GM19372 (cell line): ENCODE results near the gene VMP1.
"Not testable (repeated sequence)": the region's sequence is repeated elsewhere in the genome, so short reads cannot be mapped to it uniquely, and the experiment has no call there.

ENCODE experiments used
- ATAC-seq: cut with Tn5 transposase; IDR thresholded peaks from one replicate; pipeline ENCODE4 v1.9.1; 2021; ENCODE audit warnings: mild to moderate bottlenecking, low read depth, moderate library complexity; ENCODE audit not compliant: unreplicated experiment

VMP1 gene

DNA sequence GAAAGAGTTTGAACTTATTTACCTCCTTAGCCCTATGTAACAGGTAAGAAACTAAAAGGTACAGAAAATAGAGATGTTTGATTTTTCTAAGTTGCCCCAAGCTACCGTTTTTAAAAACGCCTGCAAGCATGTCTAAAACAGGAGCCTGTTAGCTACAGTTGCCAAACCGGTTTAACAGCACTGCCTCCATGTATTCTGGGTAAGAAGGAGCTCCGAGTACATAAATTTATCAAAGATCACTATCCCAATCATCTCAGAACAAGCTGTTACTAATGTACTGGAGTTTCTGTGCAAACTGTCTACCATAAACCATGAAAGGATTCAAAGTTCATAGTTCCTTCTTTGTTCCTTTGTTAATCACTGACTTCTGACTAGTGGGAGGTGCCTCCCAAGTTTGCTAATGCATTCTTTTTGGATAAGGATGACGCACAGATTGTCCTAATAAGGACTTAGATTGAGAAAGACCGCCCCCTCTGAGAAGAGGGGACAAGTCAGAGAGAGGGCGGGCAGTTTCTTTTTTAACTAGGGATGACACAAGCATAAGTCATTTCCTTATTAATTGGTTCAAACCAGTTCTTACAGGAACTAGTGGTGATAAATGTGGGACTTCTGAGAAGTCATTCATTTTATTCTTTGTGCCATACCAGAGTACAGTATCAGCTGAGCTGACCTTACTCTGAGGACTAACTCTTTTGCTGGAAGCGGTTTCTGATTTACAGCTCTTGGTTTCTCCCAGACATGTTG is 130.0 kb downstream of the VMP1 start:
- peak; percentile 76 for ATAC-seq

DNA sequence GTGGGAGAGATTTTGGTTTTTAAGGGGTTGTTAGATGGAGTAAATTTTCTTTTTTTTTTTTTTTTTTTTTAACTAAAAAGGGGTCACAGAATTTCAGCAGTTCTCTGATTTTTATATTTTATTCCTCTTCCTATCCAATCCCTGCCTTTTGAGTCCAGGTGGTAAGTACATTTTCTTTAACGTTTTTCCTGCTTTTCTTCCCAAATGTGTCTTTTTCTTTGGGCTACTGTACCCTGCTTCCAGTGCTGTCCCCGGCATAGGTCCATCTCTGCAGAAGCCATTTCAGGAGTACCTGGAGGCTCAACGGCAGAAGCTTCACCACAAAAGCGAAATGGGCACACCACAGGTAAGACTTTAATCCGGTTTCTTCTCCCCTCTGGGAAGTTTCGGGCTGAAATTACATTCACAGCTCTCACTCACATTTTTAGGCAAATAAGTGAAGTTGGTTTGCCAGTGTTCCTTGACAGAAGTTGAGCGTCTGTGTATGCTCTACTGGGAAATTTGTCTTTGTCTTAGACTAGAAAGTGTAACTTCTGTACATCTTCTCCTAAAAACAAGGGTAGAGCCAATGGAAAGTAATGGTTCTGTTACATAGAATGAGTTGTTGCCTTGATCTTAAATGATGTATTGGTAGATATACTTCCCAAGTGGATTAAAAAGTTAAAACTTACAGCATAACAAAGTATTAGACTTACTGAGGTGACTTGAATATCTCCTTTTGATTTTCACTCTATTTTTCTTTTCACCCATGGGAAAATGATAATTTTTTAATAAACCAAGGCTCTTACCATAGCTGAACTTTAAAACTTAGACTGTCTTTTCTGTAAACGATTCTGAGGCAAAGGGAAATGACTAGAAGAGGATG is 130.8 kb downstream of the VMP1 start:
- ATAC-seq: no peak

DNA sequence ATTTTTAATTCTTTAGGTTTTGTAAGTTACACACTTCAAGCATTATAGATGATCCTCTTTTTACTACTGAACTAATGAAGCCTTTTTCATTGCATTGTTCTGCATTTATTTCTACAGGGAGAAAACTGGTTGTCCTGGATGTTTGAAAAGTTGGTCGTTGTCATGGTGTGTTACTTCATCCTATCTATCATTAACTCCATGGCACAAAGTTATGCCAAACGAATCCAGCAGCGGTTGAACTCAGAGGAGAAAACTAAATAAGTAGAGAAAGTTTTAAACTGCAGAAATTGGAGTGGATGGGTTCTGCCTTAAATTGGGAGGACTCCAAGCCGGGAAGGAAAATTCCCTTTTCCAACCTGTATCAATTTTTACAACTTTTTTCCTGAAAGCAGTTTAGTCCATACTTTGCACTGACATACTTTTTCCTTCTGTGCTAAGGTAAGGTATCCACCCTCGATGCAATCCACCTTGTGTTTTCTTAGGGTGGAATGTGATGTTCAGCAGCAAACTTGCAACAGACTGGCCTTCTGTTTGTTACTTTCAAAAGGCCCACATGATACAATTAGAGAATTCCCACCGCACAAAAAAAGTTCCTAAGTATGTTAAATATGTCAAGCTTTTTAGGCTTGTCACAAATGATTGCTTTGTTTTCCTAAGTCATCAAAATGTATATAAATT is 132.3 kb downstream of the VMP1 start:
- ATAC-seq: no peak

DNA sequence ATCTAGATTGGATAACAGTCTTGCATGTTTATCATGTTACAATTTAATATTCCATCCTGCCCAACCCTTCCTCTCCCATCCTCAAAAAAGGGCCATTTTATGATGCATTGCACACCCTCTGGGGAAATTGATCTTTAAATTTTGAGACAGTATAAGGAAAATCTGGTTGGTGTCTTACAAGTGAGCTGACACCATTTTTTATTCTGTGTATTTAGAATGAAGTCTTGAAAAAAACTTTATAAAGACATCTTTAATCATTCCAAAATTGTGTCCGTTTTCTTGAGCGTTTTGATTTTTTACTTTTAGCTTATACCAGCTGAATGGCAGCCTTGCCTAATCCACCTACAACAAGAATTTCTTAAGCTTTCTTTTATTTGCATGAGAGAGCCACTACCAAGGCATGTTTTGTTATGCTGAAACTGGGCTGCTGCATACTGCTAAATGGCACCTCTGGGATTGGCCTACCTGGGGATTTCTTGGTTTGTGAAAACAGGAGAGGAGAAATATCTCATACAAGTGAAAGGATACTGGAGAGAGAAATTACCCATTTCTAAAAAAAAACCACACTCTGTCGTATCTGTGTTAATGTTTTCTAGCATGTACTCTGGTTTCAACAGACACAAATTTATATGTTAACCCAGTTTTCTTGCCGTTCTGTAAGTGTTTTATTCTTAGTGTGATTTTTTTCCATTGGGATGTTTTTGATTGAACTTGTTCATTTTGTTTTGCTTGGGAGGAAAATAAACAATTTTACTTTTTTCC is 133.1 kb downstream of the VMP1 start:
- ATAC-seq: no peak

DNA sequence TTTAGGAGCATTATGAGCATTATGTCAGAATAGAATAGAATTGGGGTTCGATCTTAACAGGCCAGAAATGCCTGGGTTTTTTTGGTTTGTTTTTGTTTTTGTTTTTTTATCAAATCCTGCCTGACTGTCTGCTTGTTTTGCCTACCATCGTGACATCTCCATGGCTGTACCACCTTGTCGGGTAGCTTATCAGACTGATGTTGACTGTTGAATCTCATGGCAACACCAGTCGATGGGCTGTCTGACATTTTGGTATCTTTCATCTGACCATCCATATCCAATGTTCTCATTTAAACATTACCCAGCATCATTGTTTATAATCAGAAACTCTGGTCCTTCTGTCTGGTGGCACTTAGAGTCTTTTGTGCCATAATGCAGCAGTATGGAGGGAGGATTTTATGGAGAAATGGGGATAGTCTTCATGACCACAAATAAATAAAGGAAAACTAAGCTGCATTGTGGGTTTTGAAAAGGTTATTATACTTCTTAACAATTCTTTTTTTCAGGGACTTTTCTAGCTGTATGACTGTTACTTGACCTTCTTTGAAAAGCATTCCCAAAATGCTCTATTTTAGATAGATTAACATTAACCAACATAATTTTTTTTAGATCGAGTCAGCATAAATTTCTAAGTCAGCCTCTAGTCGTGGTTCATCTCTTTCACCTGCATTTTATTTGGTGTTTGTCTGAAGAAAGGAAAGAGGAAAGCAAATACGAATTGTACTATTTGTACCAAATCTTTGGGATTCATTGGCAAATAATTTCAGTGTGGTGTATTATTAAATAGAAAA is 133.8 kb downstream of the VMP1 start:
- not testable (repeated sequence) for ATAC-seq

DNA sequence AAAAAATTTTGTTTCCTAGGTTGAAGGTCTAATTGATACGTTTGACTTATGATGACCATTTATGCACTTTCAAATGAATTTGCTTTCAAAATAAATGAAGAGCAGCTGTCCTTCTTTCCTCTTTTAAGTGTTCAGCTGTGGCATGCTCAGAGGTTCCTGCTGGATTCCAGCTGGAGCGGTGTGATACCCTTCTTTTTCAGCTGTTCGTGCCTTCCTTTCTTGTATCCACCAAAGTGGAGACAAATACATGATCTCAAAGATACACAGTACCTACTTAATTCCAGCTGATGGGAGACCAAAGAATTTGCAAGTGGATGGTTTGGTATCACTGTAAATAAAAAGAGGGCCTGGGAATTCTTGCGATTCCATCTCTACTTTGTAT is 134.4 kb downstream of the VMP1 start:
- not testable (repeated sequence) for ATAC-seq

DNA sequence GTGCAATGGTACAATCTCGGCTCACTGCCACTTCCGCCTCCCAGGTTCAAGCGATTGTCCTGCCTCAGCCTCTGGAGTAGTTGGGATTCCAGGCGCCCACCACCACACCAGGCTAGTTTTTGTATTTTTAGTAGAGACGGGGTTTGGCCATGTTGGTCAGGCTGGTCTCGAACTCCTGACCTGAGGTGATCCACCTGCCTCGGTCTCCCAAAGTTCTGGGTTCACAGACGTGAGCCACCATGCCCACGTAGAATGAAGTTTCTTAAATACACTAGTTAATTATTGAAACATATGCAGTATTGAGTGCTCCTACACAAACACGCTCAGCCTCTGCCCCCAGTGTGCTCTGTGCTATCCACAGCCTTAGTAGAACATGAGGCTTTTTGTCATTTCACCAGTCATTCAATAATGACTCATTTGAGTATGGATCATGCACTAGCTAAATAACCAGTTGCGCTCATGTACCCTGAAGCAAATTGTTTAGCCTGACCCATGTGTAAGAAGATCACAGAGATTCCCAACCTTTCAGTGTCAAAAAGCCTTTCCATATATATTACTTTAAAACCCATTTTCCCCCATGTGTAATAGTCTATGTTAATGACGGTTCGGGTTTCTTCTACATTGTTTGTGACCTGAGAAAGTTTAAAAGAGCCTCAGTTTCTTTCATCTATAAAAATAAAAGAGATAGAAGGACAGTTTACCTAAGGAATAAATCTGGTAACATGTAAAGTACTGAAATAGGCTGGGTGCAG is 135.6 kb downstream of the VMP1 start:
- no peak for ATAC-seq

DNA sequence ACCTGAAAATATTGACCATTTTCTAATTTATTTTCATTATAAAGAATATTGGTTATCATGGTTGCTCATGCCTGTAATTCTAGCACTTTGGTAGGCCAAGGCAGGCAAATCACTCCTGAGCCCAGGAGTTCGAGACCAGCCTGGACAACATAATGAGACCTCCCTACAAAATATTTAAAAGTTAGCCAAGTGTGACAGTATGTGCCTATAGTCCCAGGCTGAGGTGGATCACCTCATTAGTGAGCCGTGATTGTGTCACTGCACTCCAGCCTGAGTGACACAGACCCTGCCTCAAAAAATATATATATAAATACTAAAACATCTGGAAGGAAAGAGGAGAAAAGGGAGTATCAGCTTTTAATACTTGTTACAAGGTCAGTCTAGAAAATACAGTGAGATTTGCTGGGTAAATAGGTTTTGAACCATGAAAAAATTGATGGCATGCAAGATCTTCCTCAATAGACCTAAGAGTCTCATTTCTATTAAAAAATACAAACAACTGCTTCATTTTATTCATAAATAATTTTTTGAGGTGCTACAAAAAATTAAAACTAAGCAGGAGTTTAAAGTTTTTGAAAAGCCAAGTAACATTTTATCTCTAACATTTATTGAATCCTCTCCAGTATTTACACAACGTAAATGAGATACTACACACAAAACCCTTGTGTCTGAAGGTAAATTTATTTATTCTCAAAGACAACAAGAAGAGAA is 137.6 kb downstream of the VMP1 start:
- ATAC-seq: no peak

DNA sequence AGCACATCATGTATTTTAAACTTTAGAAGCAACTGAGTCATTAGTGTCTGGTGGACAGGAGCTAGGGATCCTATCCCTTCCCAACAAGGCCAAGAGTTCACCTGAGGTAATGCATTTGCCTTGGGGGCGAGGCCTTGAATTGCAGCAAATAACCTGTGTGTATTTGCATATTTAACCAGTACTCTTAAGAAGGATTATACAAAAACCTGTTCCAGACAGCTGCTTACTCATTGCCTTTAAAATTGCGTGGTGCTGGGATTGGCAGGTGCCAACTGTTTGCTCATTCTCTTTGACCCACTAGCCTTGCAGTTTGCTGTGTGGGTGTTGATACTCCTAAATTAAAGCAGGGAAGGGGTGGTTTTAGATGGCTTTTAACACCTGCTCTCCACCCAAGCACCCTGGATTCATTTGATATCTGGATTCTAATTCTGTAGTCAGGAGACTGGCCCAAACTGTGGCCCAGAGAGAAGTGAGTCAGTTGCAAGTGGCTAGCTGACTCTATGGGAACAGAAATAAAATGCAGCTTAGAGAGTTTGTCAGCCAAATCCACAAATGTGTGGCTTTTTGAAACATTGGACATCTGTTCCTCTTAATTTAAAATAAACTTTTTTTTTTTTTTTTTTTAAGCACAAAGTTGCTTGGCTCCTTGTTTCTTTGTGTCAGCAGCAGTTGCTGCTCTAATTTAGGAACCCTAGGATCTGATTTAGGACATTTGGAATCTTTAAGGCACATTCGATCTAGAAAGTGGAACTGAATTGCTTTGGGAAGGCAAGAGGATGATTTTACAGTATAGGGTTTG is 138.3 kb downstream of the VMP1 start:
- no peak for ATAC-seq

DNA sequence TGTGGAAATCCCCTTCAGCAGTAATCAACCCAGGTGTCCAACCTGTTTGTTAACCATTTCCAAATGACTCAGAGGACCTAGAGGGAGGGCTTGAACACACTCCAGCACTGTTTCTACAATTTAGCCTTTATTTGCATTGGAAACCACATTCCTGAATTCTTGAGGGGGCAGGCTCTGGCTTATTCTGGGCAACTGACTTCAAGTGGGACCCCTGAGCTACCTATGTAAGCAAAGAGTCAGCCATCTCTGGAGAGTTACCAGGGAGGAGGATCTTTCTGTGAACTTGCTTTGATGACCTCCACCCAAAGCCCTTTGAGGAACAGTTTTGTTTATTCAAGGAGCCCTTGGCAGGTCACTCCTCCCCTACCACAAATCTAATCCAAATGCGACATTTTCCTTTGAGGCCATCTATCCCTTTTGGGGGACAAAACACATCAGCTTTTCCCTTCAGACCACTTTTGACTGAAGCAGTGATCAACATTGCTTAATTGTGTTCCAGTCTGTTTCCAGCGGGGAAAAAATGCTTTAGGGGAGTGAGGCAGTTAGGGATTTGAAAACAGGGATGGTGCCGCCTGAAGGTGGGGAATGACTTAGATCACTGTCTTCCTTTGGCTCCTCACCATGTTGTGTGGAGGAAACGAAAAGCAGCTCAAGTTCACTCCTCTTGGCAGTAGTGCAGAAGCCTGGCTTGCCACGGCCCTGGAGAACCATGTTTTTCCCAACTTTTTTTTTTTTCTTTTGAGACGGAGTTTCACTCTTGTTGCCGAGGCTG is 139.1 kb downstream of the VMP1 start:
- ATAC-seq: no peak

DNA sequence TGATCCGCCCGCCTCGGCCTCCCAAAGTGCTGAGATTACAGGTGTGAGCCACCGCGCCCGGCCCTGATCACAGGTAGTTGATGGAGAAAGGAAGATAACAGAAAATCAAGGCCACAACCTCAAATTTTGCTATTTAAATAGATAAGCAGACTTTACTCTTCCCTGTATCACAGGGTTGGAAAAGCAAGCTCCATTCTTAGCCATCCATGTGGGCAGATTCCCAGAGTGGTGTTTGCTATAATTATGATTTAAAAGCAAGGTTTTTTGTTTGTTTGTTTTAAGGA is 140.9 kb downstream of the VMP1 start:
- ATAC-seq: no peak

DNA sequence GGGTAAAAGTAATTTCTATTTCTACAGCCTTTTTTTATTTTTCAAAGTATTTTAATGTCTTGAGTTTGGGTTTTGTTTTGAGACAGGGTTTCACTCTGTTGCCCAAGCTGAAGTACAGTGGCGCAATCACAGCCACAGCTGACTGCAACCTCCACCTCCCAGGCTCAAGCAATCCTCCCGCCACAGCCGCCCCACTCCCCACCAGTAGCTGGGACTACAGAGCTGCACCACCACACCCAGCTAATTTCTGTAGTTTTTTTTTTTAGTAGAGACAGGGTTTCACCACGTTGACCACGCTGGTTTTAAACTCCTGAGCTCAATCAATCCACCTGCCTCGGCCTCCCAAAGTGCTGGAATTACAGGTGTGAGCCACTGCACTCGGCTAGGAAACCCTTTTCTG is 141.3 kb downstream of the VMP1 start:
- no peak for ATAC-seq

DNA sequence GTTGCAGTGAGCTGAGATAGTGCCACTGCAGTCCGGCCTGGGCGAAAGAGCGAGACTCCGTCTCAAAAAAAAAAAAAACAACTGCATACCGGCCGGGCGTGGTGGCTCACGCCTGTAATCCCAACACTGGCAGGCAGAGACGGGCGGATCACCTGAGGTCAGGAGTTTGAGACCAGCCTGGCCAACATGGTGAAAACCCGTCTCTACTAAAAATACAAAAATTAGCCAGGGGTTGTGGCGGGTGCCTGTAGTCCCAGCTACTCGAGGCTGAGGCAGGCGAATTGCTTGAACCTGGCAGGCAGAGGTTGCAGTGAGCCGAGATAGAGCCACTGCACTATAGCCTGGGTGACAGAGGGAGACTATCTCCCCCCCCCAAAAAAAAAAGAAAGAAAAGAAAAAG is 142.9 kb downstream of the VMP1 start:
- ATAC-seq: not testable (repeated sequence)

DNA sequence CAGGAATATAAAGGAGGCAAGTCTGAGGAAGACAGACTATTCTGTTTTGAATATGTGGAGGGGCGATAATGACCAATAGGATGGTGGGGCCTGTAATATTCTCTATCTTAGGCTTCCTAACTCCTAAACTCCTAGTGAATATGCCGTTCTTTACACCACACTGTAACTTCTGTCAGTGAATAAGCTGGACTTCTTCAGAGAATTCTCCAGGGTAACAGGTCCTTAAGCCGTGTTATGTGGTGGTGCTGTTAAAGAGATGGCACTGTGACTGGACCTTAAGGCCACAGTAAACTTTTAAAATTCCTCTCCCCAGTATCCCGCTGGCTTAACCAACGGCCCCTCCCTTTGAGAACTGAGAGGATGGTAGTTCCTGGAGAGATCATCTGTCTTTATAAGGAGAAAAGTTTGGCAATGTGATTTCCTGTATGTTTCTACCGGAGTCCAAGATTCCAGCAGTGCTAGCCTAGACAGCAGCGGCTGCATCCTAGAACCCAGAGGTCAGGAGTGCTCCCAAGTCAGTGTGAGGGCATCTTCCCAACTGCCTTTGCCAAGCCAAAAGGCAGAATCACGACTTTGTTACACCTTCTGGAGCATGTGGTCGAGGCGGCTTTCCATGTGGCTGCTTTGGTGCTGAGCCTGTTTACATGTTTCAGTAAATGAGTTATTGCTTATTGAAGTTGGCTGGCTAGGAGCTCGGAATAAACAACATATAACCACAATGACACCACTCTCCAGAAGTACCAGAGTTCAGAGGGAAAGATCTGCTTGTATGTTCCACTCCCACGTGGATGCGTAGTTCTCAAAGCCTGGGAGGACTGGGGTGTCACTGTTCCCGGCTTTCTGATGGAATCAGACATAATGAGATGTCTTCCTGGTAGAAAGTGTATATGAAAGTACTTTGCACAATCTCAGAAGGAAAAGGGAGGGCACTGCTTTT is 144.3 kb downstream of the VMP1 start:
- no peak for ATAC-seq

DNA sequence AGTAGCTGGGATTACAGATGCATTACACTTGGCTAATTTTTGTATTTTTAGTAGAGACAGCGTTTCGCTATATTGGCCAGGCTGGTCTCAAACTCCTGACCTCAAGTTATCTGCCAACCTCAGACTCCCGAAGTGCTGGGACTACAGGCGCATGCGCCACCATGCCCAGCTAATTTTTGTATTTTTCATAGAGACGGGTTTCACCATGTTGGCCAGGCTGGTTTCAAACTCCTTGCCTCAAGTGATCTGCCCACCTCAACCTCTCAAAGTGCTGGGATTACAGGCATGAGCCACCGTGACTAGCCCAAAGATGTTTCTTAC is 145.4 kb downstream of the VMP1 start:
- not testable (repeated sequence) for ATAC-seq

DNA sequence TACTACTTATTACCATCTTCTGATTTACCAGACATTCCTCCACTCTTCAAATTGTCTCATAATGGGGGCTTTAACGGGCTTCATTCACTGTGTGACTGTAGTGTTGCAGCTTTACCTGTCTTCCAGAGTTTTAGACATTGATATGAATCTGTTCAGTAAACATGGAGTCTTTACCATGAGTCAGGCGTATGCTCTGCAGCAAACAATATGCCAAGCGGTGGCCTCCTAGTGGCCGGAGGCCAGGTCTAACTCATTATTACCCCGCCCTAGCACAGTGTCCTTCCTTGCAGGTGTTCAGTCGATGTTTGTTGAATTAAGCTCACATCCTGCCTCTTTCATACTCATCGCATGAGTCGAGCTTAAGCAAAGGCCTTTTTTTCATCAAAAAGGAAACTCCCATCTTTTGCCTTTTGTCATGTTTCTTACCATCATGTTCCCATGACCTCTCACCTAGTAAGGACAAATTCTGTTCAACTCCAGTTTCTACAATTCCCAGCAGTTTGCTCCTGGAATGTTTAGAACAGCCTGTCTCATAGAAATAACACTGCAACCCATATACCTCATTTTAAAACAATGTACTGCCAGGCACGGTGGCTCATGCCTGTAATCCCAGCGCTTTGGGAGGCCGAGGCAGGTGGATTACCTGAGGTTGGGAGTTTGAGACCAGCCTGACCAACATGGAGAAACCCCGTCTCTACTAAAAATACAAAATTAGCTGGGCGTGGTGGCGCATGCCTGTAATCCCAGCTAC is 145.9 kb downstream of the VMP1 start:
- no peak for ATAC-seq
